WTC11 (cell line): ENCODE measurements around the gene CLPTM1. TPM values are rescaled to one million over a fixed set of nuclear protein-coding genes. Genes with fewer than 3 reads are reported as not detected.

Experiments
- ATAC-seq: fragments of 200-7000 bp; cut with Tn5 transposase; 2 replicates; pipeline ENCODE4 v1.10.0; 2021; ENCODE audit warnings: mild to moderate bottlenecking, moderate library complexity
- CTCF ChIA-PET: fragments of 300-600 bp; sonication (Branson Sonifier 250); formaldehyde crosslinking; loops from one replicate; lab custom pipeline; 2021; ENCODE audit warnings: antibody characterized with exemption; lab: Charles Lee
- POLR2A ChIA-PET: fragments of 350-600 bp; sonication (Branson Sonifier 250); formaldehyde crosslinking; loops from one replicate; lab custom pipeline; 2021; ENCODE audit warnings: antibody characterized with exemption; lab: Charles Lee
- DNase-seq: peaks from one replicate; pipeline ENCODE4 v3.0.0; 2021; ENCODE audit warnings: low spot score
- H3K27ac Mint-ChIP-seq: 2 replicates; pipeline ENCODE4 v1.8.0; 2021; ENCODE audit warnings: mixed read lengths
- H3K27me3 Mint-ChIP-seq: 2 replicates; pipeline ENCODE4 v1.8.0; 2021; ENCODE audit warnings: low read depth, mild to moderate bottlenecking, moderate library complexity, mixed read lengths
- H3K36me3 Mint-ChIP-seq: 2 replicates; pipeline ENCODE4 v1.8.0; 2021; ENCODE audit warnings: mixed read lengths
- H3K4me1 Mint-ChIP-seq: 2 replicates; pipeline ENCODE4 v1.8.0; 2022; ENCODE audit warnings: mixed read lengths
- H3K4me3 Mint-ChIP-seq: 2 replicates; pipeline ENCODE4 v1.8.0; 2021; ENCODE audit warnings: mild to moderate bottlenecking, moderate library complexity, mixed read lengths
- H3K9me3 Mint-ChIP-seq: 2 replicates; pipeline ENCODE4 v1.8.0; 2021; ENCODE audit warnings: mixed read lengths
- ATF1 ChIP-seq: sonication (generic); formaldehyde crosslinking; IDR thresholded peaks from 2 replicates; pipeline ENCODE4 v1.8.1; 2023; ENCODE audit warnings: mild to moderate bottlenecking, moderate library complexity, missing genetic modification reagents
- CREM ChIP-seq: sonication (generic); formaldehyde crosslinking; IDR thresholded peaks from 2 replicates; pipeline ENCODE4 v1.8.1; 2022; ENCODE audit warnings: mild to moderate bottlenecking, missing genetic modification reagents, moderate library complexity
- CTCF ChIP-seq: fragments of 200-600 bp; IDR thresholded peaks from 2 replicates; pipeline ENCODE4 v1.8.0; 2022; ENCODE audit warnings: antibody characterized with exemption
- ESRRA ChIP-seq: sonication (generic); formaldehyde crosslinking; IDR thresholded peaks from 2 replicates; pipeline ENCODE4 v1.8.1; 2022; ENCODE audit warnings: mild to moderate bottlenecking, missing genetic modification reagents, borderline replicate concordance
- ETV6 ChIP-seq: sonication (generic); formaldehyde crosslinking; IDR thresholded peaks from 2 replicates; pipeline ENCODE4 v1.8.1; 2022; ENCODE audit warnings: mild to moderate bottlenecking, missing genetic modification reagents
- FOXK1 ChIP-seq: sonication (generic); formaldehyde crosslinking; IDR thresholded peaks from 2 replicates; pipeline ENCODE4 v1.8.0; 2022; ENCODE audit warnings: mild to moderate bottlenecking, moderate library complexity, missing genetic modification reagents
- GTF2I ChIP-seq: fragments of 250-450 bp; sonication (Bioruptor Pico); conservative IDR thresholded peaks from 2 replicates; pipeline ENCODE4 v1.4.0; 2021; ENCODE audit warnings: mild to moderate bottlenecking
- HMGXB4 ChIP-seq: sonication (generic); formaldehyde crosslinking; IDR thresholded peaks from 2 replicates; pipeline ENCODE4 v1.8.1; 2023; ENCODE audit warnings: mild to moderate bottlenecking, moderate library complexity, missing genetic modification reagents
- IRF2 ChIP-seq: sonication (generic); formaldehyde crosslinking; IDR thresholded peaks from 2 replicates; pipeline ENCODE4 v1.8.0; 2022; ENCODE audit warnings: low read depth, missing genetic modification reagents, borderline replicate concordance
- KAT7 ChIP-seq: sonication (generic); formaldehyde crosslinking; IDR thresholded peaks from 2 replicates; pipeline ENCODE4 v1.8.1; 2023; ENCODE audit warnings: missing genetic modification reagents, mild to moderate bottlenecking, borderline replicate concordance
- MXD4 ChIP-seq: fragments of 250-450 bp; sonication (Bioruptor Pico); IDR thresholded peaks from 2 replicates; pipeline ENCODE4 v1.8.0; 2021; ENCODE audit warnings: mild to moderate bottlenecking, moderate library complexity, borderline replicate concordance
- NR1H2 ChIP-seq: sonication (generic); formaldehyde crosslinking; IDR thresholded peaks from 2 replicates; pipeline ENCODE4 v1.9.0; 2021; ENCODE audit warnings: mild to moderate bottlenecking, moderate library complexity, missing genetic modification reagents
- SMAD3 ChIP-seq: sonication (generic); formaldehyde crosslinking; IDR thresholded peaks from 2 replicates; pipeline ENCODE4 v1.8.0; 2022; ENCODE audit warnings: missing genetic modification reagents, mild to moderate bottlenecking, borderline replicate concordance
- SOX15 ChIP-seq: fragments of 250-450 bp; sonication (Bioruptor Pico); IDR thresholded peaks from 2 replicates; pipeline ENCODE4 v1.9.0; 2021; ENCODE audit warnings: mild to moderate bottlenecking
- USF1 ChIP-seq: sonication (generic); formaldehyde crosslinking; IDR thresholded peaks from 2 replicates; pipeline ENCODE4 v1.8.0; 2022; ENCODE audit warnings: mild to moderate bottlenecking, missing genetic modification reagents
- ZBTB21 ChIP-seq: sonication (generic); formaldehyde crosslinking; IDR thresholded peaks from 2 replicates; pipeline ENCODE4 v1.8.1; 2023; ENCODE audit warnings: mild to moderate bottlenecking, missing genetic modification reagents, borderline replicate concordance
- ZNF121 ChIP-seq: sonication (generic); formaldehyde crosslinking; IDR thresholded peaks from 2 replicates; pipeline ENCODE4 v1.8.0; 2023; ENCODE audit warnings: missing genetic modification reagents
- ZNF219 ChIP-seq: sonication (generic); formaldehyde crosslinking; IDR thresholded peaks from 2 replicates; pipeline ENCODE4 v1.8.0; 2023; ENCODE audit warnings: missing genetic modification reagents, mild to moderate bottlenecking, borderline replicate concordance
- ZNF317 ChIP-seq: sonication (generic); formaldehyde crosslinking; IDR thresholded peaks from 2 replicates; pipeline ENCODE4 v1.8.1; 2023; ENCODE audit warnings: low read depth, mild to moderate bottlenecking, moderate library complexity, missing genetic modification reagents, borderline replicate concordance
- ZNF396 ChIP-seq: fragments of 250-450 bp; sonication (Bioruptor Pico); IDR thresholded peaks from 2 replicates; pipeline ENCODE4 v1.8.0; 2021; ENCODE audit warnings: mild to moderate bottlenecking, moderate library complexity, borderline replicate concordance
- total RNA-seq: library from RNA; stranded (reverse); gene quantifications from 3 replicates; pipeline ENCODE4 v1.2.3, GENCODE V29; 2021
- TF ChIP-seq, protein P1 (sequence below): sonication (generic); formaldehyde crosslinking; conservative IDR thresholded peaks from 2 replicates; pipeline ENCODE4 v1.8.1; 2023; ENCODE audit warnings: mild to moderate bottlenecking, low read depth, missing genetic modification reagents, moderate library complexity
- TF ChIP-seq, protein P2 (sequence below): fragments of 250-450 bp; sonication (Bioruptor Pico); IDR thresholded peaks from 2 replicates; pipeline ENCODE4 v1.9.0; 2021; ENCODE audit warnings: mild to moderate bottlenecking, borderline replicate concordance
- TF ChIP-seq, protein P3 (sequence below): sonication (generic); formaldehyde crosslinking; IDR thresholded peaks from 2 replicates; pipeline ENCODE4 v1.8.0; 2022; ENCODE audit warnings: mild to moderate bottlenecking, missing genetic modification reagents

CLPTM1 gene
- total RNA-seq, 1 experiment from 2014 or later: 85.6 TPM

- TF ChIP-seq, protein P1, sequence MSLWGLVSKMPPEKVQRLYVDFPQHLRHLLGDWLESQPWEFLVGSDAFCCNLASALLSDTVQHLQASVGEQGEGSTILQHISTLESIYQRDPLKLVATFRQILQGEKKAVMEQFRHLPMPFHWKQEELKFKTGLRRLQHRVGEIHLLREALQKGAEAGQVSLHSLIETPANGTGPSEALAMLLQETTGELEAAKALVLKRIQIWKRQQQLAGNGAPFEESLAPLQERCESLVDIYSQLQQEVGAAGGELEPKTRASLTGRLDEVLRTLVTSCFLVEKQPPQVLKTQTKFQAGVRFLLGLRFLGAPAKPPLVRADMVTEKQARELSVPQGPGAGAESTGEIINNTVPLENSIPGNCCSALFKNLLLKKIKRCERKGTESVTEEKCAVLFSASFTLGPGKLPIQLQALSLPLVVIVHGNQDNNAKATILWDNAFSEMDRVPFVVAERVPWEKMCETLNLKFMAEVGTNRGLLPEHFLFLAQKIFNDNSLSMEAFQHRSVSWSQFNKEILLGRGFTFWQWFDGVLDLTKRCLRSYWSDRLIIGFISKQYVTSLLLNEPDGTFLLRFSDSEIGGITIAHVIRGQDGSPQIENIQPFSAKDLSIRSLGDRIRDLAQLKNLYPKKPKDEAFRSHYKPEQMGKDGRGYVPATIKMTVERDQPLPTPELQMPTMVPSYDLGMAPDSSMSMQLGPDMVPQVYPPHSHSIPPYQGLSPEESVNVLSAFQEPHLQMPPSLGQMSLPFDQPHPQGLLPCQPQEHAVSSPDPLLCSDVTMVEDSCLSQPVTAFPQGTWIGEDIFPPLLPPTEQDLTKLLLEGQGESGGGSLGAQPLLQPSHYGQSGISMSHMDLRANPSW: no peak
- TF ChIP-seq KAT7 (CRISPR knock-in tag): no peak
- TF ChIP-seq USF1 (CRISPR knock-in tag): no peak
- no peak for TF ChIP-seq ATF1 (CRISPR knock-in tag)
- no peak for TF ChIP-seq MXD4
- no peak for TF ChIP-seq SMAD3 (CRISPR knock-in tag)
- TF ChIP-seq FOXK1: no peak
- TF ChIP-seq, protein P2, sequence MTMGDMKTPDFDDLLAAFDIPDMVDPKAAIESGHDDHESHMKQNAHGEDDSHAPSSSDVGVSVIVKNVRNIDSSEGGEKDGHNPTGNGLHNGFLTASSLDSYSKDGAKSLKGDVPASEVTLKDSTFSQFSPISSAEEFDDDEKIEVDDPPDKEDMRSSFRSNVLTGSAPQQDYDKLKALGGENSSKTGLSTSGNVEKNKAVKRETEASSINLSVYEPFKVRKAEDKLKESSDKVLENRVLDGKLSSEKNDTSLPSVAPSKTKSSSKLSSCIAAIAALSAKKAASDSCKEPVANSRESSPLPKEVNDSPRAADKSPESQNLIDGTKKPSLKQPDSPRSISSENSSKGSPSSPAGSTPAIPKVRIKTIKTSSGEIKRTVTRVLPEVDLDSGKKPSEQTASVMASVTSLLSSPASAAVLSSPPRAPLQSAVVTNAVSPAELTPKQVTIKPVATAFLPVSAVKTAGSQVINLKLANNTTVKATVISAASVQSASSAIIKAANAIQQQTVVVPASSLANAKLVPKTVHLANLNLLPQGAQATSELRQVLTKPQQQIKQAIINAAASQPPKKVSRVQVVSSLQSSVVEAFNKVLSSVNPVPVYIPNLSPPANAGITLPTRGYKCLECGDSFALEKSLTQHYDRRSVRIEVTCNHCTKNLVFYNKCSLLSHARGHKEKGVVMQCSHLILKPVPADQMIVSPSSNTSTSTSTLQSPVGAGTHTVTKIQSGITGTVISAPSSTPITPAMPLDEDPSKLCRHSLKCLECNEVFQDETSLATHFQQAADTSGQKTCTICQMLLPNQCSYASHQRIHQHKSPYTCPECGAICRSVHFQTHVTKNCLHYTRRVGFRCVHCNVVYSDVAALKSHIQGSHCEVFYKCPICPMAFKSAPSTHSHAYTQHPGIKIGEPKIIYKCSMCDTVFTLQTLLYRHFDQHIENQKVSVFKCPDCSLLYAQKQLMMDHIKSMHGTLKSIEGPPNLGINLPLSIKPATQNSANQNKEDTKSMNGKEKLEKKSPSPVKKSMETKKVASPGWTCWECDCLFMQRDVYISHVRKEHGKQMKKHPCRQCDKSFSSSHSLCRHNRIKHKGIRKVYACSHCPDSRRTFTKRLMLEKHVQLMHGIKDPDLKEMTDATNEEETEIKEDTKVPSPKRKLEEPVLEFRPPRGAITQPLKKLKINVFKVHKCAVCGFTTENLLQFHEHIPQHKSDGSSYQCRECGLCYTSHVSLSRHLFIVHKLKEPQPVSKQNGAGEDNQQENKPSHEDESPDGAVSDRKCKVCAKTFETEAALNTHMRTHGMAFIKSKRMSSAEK (CRISPR knock-in tag): no peak
Observed at GRCh38 chr19:45010306-45010705, 55.1 kb downstream of the CLPTM1 start (continued).

GRCh38 chr19:45011959-45012358 lies 56.8 kb downstream of the CLPTM1 start:
- DNase-seq (no peak), ATAC-seq (no peak)
- no peak overlapping the region for H3K4me3 Mint-ChIP-seq
- H3K9me3 Mint-ChIP-seq: no peaks in the 10 kb centered on the region
- TF ChIP-seq ZNF396 (CRISPR knock-in tag) (no peak), ETV6 (no peak), IRF2 (no peak), HMGXB4 (CRISPR knock-in tag) (no peak), CTCF (no peak), ZNF219 (CRISPR knock-in tag) (no peak), GTF2I (CRISPR knock-in tag) (no peak), NR1H2 (no peak), ZBTB21 (CRISPR knock-in tag) (no peak), ZNF317 (CRISPR knock-in tag) (no peak), SOX15 (CRISPR knock-in tag) (no peak), ESRRA (CRISPR knock-in tag) (no peak), ZNF121 (CRISPR knock-in tag) (no peak), CREM (CRISPR knock-in tag) (no peak)
- TF ChIP-seq, protein P3, sequence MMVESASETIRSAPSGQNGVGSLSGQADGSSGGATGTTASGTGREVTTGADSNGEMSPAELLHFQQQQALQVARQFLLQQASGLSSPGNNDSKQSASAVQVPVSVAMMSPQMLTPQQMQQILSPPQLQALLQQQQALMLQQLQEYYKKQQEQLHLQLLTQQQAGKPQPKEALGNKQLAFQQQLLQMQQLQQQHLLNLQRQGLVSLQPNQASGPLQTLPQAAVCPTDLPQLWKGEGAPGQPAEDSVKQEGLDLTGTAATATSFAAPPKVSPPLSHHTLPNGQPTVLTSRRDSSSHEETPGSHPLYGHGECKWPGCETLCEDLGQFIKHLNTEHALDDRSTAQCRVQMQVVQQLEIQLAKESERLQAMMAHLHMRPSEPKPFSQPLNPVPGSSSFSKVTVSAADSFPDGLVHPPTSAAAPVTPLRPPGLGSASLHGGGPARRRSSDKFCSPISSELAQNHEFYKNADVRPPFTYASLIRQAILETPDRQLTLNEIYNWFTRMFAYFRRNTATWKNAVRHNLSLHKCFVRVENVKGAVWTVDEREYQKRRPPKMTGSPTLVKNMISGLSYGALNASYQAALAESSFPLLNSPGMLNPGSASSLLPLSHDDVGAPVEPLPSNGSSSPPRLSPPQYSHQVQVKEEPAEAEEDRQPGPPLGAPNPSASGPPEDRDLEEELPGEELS (CRISPR knock-in tag): no peak
- TF ChIP-seq, all 79 proteins: peak for 0
- H3K4me1 Mint-ChIP-seq: no peaks in the 10 kb centered on the region
- no peak overlapping the region for H3K27ac Mint-ChIP-seq
- CTCF ChIA-PET: interaction anchor here (0.6 kb wide), 1 partner anchor 126 kb away, joined by 3 read pairs; no protein-coding TSS in a partner anchor
- POLR2A ChIA-PET: no interaction called here
- H3K36me3 Mint-ChIP-seq: no peaks in the 10 kb centered on the region
- no peaks in the 10 kb centered on the region for H3K27me3 Mint-ChIP-seq
